ENCODE data around the gene INO80B.
"Not testable (repeated sequence)": the region's sequence is repeated elsewhere in the genome, so short reads cannot be mapped to it uniquely, and the experiment has no call there.

The INO80B gene

DNA sequence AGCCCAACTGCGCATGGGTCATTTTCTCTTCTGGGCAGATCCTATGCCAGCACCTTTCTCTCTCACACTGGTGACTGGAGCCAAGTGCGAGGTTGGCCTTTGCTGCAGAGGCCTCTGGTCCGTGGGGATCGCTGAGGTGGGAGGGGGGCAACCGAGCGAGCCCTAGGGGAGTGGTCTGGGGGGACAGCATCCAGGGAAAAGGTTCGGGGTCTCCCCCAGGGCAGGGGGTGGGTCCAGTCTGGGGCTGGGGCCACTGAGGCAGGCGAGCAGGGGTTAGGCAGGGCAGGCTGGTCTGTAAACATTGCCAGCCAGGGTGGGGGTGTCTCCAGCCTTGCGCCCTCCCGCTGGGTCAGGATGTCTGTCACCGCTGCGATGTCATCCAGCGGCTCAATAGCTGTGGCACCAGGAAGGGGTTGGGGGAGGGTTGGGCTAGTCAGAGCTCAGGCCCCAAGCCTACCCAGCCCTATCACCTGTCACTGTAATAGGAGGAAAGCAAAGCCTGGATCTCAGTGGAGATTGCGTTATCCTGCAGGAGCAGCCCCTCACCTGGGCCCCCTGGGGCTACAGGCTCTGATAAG, 28.6 kb upstream of the INO80B start:
- DNase-seq, result no peak

DNA sequence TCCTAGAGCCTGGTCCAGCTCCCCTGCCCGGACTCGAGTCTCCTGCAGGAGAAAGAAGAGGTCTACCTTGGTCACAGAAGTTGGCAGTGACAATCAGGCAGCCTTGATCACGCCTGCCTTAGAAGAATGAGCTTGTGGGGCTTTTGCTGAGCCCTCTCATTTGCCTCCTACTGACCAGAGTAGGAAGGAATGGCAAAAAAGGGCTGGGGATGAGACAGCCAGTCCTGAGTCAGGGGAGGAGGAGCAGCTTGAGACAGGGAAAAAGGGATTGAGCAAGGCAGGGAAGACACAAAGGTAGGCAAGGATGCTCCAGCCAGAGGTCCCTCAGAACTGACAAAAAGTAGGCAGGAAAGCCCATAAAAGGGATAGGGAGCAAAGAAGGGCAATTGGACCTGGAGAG, 27.3 kb upstream of the INO80B start:
- no peak for DNase-seq

DNA sequence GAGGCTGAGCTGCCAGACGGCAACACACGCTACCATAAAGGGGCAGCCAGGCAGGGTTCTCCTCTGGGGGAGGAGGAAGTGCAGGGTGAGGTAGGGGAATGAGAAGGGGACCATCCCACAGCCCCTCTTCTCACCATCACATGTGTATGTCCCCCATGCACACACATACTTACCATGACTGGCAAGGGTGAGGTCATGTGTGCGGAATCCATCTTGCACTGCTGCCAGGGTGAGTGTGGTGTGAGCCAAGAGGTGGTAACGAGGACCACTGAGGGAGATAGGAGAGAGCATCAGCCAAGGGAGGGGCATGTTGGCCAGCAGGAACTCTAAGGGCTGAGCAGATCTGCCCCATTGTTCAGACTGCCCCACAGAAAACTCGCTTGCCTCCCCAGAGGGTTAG, 26.2 kb upstream of the INO80B start:
- no peak for DNase-seq

DNA sequence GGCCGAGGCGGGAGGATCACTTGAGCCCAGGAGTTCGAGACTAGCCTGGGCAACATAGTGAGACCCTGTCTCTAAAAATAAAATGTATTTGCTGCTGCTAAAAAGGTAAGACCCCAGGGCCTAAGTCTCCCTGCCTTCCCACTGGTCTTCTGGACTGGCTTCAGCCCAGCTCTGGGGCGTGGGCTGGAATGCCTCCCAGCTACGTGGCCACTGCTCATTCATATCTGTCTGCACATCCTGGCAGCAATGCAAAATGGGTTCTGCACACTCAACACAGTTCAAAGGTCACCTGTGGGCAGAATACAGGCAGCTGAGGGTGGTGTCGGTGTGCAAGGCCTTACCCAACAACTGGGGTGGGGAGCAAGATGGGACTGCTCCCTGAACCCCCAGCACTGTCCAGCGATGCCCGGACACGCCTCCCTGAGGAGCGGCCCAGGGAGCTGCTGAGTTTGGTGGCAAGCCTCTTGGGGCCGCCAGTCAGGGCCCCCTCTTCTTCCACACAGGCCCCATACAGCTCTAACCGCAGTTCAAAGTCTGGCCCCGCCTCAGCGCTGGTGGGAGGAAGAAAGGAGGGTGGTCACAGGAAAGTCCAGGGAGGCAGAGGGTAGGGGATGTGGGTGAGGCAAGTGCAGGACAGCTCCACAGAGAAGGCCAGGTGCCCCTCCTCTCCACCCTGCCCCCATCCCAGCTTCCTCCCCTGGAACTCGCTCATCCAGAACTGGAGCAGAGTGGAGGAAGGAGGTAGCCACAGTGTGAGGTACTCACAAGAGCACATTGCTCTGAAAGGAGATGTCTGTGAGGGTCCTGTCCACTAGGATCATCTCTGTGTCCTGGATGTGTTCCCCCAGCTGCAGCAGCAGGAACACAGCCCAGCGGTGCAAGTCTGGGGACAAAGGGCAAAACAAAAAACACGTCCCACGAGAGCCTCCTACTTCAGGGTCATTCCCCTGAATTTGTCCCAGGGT, 25.1 kb upstream of the INO80B start:
- DNase-seq, result no peak

DNA sequence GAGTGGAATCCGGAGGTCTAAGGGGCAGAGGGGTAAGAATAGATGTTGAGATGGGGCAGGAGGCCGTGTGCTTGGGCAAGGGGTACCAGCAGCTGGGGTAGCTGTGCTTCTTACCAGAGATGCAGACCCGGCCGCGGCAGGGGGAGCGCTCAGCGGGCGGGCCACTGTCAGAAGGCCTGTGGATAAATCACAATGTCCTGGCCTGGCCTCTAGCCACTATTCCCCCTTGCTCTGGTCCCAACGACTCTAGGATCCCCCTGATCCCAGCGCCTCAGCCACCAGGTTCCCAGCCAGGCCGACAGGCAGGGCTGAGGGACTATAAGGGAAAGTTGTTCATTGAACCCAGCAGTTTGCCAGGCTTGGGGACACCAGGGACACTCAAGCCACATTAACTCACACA, 24.4 kb upstream of the INO80B start:
- DNase-seq, result no peak

DNA sequence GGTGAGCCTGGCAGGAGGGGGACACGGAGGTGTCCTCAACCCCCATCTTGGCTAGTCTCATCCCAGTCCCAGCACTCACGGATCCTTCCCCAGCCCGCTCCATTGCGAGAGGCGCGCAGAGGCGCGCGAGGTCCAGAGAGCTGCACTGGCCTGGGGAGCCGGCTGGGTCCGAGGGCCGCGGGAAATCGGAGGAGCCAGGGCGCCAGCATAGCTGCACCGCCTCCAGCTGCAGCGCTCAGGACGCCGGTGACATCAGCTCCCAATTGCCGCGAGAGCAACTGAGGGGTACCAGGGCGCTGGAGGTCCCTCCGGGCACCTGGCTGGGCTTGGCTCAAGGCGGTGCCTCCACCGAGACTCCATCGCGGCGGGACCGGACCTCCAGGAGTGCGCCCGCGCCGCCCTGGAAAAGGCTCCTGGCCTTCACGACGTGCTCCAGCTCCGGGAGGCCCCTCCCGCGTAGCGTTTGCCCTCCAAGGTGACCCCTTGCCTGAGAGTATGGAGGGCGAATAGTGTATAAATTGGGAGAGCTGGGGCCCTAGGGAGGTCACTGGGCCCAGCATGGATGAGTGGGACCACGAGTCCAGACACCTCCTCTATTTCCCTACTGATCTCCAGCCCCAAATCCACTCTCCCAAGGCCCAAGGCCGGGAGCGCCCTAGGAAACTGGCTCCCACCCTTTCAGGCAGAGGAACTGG, 18.6 kb upstream of the INO80B start:
- no peak for DNase-seq

DNA sequence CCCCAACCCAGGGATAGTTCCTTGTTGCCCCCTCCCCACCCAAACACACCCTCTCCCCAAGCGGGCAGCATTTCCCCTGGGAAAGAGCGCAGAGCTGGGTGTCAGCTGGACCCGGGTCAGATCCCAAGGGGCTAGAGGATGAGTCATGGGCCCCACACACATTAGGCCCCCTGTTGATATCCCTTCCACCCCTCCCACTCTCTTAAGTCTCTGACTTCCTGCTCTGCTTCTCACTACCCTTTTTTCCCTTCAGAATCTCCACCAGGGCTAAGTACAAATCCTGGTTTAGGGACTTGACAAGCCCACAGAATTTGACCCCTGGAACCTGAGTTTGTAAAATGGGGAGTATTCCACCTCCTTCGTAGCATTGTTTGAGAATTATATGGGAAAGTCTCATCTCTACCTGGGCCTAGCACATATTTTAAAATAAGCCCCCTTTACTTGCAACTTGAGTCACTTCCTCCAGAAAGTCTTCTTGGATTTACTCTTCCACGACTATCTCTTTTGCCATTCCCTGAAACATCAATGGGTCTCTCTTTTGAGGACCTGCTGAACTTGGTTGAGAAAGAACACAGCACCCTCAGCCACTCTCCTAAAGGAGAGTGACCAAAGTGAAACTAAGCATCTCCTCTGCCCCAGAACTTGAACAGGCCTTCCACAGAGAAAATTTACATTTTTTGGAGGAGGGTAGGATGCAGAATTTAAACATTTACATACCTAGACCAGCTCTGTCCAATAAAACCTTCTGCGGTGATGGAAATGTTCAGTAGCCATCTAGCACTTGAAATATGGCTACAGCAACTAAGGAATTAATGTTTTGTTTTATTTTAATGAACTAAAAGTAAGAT, 17.8 kb upstream of the INO80B start:
- no peak for DNase-seq

DNA sequence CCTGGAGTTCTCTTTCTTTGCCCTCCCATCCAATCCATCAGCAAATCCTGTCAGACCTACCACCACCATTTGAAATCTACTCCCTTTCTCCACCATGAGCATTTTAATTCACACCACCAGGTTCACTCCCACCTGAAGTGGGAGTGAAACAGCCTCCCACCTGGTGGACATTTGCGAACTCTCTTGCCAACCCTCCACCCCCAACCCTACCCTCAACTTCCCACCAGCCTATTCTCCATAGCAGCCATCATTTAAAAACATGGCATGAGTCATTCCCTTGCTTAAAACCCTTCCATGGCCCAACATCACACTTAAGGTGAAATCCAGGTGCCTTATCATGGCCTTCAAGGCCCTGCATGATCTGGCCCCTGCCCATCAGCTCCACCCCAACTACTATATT, 16.6 kb upstream of the INO80B start:
- DNase-seq, result no peak

DNA sequence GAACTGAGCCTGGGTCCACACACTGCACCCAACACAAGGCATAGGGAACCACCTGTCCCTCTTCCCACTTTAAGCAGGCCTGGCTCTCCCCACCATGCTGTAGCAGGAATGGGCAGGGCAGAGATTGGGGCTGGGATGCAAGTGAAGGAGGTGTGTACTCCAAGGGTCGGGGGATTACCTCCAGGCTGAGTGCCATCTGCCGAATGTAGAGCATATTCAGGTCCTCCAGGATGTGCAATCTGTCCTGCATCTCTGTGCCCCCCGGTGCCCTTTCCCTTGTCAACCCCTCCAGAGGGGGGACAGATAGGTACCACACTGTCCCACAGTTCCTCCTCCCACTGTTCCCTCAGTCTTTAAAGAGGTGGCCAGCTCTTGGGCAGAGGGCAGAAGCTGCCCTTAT, 15.5 kb upstream of the INO80B start:
- no peak for DNase-seq

DNA sequence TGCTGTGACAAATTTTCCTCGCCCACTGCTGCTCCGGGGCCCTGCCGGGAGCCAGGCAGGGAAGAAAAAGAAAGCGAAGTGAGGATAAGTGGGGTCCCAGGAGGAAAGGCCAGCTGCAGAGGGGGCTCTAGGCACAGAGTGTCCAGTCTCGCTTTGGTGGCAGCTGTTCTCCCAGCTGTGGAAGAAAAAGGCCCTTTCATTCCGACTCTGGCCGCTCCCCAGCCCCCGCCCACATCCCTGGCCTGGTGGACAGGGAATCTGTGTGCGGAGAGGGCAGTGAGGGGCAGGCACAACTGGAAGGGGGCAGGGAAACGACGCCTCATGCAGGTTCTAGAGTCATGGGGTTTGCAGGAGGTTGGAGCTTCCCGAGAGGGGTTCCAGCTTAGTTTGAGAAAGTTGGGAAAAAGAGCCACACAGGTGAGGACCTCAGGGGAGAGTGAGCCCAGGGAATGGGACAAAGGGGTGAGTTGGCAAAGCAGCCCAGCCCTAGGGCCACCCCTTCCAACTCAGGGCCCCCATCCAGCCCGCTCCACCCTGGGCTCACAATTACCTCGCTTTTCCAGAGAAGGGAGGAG, 15.0 kb upstream of the INO80B start:
- peak; percentile 51 for DNase-seq

DNA sequence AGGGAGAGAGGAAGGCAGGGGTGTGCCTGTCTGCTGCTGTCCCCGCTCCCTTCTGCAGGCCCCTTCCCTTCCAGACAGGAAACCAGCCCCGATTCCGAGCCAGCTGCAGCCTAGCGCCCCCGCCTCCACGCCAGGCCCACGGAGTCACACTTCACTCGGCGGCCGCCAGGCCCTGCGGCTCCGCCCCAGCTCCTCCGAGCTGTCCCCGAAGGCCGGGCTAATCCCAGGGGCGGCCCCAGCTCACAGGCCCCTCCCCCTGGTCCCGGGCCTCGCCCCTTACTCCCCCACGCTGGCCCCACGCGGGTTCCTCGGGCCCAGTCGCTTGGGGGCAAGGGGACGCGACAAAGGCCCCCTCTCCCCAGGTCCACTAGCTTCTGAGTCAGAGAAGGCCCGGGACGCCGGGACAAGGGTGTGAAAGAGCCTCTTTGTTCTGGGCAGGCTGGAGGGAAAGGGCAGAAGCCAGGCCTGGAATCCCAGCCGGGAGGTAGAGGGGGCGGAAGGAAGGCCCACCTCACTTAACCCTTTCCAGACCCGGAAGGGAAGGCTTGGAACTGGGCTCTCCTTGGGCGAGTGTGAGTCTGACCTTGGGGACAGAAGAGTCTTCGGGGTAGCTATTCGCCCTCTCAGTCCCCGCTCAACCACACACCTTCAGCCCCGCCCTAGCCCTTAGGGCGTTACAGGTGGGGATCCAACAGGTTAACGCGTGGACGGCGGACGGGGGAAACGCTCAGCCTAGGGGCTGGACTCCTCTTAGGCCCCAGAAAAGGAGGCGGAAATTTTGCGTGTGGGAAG, 14.3 kb upstream of the INO80B start:
- peak; percentile 80 for DNase-seq

DNA sequence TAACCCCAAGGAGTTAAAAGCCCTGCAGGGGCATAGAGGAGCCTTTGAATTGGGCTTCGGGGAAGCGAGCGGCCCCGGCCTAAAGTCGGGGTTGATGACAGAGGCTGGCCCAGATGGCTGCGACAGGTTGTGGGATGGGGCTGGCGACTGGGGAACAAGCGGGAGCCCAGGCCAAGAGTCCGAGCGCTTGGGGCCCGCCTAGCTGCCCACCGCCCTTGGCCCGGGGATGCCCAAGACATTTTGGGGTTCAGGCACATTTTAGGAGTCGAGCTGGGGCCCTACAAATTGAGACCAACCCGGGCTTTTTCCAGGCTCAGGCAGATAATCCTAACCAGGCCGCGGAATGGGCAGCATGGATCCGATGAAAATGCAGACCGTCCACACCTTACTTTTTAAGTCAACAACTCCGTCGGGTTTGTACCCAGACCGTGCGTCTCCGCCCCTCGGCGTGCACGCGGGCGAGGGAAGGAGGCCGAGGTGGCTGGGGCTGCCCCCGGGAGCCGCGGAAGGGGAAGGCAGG, 13.7 kb upstream of the INO80B start:
- DNase-seq, result no peak

DNA sequence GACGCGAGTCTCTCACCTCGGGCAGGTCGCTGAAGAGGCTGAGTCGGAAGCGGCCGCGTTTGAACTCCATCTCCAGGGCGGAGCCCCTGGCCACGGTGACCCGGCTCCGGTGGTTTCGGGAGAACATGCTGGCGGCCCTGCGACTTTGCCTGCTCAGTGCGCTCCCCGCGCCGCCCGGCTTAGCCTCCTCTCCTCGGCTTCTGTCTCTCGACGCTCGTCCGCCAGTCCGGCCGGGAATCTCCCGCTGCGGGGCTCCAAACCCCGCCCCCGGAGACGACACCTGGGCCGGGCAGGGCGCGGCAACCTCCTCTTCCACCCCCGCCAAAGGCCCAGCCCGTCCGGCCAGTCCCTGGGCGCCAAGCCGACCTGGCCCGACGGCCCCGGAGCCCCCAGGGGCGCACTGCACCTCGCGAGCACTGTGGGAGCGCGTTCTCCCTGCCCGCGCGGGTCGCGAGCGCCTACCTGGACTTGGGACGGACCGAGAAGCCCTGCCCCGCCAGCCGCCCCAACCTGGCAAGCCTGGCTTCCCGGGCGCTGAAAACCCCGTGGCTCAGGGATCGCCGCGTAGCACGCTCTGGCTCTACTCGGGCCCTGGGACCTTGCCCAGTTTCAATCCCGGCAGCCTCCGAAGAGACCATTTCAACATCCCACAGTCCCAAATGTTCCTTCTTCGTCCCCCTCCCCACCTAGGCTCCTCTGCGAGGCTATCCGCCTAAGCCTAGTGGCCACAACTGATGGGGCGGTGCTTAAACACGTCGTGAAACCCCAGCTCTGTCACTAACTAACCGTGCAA, 13.0 kb upstream of the INO80B start, which contains the start of gene RTKN:
Gene RTKN (minus strand): TSS at position 248 of the 793 bp plus-strand sequence. CDS start 121 bp downstream, at position 127.
- DNase-seq, result no peak

DNA sequence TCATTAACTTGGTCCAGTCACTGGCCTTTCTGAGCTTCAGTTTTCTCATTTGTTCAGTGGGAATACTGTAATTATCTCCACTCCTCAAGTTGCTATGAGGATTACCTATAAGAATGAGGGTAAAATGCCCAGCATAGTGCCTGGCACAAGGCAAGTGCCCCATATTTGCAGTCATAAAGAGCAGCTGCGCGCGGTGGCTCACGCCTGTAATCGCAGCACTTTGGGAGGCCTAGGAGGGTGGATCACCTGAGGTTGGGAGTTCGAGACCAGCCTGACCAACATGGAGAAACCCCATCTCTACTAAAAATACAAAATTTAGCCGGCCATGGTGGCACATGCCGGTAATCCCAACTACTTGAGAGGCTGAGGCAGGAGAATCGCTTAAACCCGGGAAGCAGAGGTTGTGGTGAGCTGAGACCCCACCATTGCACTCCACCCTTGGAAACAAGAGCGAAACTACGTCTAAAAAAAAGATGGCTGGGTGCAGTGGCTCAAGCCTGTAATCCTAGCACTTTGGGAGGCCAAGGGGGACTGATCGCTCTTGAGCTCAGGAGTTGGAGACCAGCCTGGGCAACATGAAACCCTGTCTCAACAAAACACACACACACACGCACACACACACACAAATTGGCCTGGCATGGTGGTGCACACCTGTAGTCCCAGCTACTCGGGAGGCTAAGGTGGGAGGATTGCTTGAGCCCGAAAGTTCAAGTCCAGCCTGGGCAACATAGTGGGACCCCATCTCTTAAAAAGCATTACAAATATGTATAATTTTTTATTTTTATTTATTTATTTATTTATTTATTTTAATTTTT, 12.2 kb upstream of the INO80B start:
- DNase-seq, result not testable (repeated sequence)

DNA sequence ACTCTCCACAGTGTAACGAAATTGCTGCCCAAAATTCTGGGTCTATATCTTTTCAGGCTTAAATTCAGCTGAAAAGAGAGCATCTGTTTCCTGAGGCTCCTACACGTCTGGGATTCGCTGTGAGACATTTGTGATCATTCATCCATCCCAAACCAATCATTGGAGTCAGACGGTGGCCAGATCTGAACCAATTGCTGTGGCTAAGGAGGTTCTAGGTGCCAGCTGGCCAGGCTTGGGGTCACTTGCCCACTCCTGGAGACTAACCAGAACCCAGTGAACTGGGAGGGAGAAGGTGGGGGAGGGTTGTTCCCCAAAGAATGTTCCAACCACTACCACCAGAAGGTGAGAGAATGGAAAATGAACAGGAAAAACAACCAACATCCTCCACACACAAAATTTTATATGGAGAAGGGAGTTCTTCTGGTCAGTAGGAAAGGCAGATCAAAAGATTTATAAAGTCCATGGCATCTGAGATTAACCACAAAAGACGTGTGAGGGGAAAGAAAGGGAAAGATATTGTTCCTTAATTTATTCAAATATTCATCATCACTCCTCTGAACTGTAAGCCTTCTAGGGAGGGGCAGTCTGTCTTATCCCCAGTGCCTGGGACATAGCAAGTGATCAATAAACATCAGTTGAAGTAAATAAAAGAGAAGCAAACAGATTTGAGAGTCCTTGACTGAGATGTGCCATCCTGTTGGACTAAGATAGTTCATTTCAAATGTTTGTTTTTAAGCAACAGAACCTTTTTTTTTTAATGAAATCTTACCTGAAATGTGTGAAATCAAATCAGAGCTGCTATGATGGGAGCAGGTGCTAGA, 10.2 kb upstream of the INO80B start:
- DNase-seq, result no peak

DNA sequence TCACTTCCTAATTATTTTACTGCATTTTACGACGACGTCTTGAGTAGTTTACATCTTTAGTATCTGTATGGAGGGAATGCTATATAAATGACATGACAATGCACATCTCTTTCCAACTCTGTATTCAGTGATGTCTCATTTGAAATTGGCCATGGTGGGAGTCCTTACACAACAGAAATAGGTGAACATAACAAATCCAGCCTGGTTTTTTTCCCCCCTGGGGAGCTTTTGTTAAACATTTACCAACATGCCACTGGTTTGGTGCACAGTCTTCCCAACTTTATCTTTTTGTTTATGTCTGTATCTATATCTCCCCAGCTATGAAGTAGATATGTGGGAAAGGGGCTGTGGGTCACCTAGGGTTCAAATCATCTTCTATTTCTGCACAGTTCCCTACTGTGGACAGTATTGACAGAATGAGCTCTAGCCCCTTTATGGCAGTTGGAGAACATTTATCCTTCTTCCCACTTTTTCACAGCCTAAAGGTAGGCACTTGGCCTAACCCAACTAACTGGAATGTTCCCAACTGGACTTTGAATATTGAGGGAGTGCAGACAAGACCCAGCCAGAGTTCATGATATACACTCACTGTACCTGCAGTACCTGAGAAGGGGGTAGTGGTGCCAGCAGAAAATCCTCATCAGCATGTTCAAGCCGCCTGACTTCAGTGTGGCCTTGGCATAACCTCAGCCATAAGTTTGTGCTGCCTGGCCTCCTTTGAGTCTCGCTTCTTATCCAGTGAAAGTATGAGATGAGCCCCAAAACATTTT, 7.5 kb upstream of the INO80B start:
- no peak for DNase-seq

DNA sequence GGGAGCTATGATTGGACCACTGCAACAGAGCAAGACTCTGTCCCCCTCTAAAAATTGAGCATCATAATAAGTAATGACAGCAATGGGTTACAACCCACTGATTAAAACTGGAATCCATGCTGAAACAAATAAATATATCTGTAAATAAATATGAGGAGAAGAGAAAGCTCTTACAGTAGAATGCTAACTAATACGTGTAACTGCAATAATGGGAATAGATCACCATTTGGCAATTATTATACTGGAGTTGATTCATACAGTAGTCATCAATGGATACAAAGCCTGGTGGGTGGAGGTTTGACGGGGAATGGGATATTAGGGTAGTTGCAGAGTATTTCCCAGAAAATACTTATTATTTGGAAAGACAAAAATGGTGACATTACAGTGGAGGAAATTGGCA, 6.1 kb upstream of the INO80B start:
- peak; percentile 54 for DNase-seq

Measured in HCEC 1CT (cell line).